H1 (cell line): ENCODE data around the gene C2orf81. TPM values are rescaled to one million over a fixed set of nuclear protein-coding genes. Genes with fewer than 3 reads are reported as not detected.

Experiments
- CTCF ChIA-PET: fragments of 300-600 bp; sonication (Branson Sonifier 250); formaldehyde crosslinking; loops from one replicate; lab custom pipeline; 2021; ENCODE audit not compliant: partially characterized antibody; lab: Charles Lee
- POLR2A ChIA-PET: fragments of 300-600 bp; sonication (Branson Sonifier 250); formaldehyde crosslinking; loops from one replicate; lab custom pipeline; 2021; ENCODE audit warnings: inconsistent platforms; ENCODE audit not compliant: partially characterized antibody; lab: Charles Lee
- DNase-seq, 2 experiments: peaks; one replicate each; pipeline versions ENCODE4 v3.0.0 to v3.0.0-alpha.2; 2010 to 2022; ENCODE audit warnings: low spot score in 2 of 2, low read depth in 1 of 2, mixed read lengths in 1 of 2
- FAIRE-seq: peaks from 2 replicates; lab custom pipeline; 2011; peaks lifted over from hg19 to GRCh38; lab: Jason Lieb, UNC
- H2AFZ ChIP-seq: 2 replicates; pipeline ENCODE4 v1.8.1; 2012; ENCODE audit warnings: low read length, inconsistent platforms
- H2AK5ac ChIP-seq: 2 replicates; pipeline ENCODE4 v1.6.1; 2013; ENCODE audit warnings: low read depth, low read length
- H2BK120ac ChIP-seq: replicated peaks from 2 replicates; pipeline ENCODE3; 2013; ENCODE audit warnings: low read depth, low read length, inconsistent platforms
- H2BK12ac ChIP-seq: 2 replicates; pipeline ENCODE4 v1.6.1; 2013; ENCODE audit warnings: low read depth, low read length
- H2BK15ac ChIP-seq: 2 replicates; pipeline ENCODE4 v1.6.1; 2013; ENCODE audit warnings: low read length
- H2BK20ac ChIP-seq: 2 replicates; pipeline ENCODE4 v1.6.1; 2013; ENCODE audit warnings: low read length
- H2BK5ac ChIP-seq: 2 replicates; pipeline ENCODE4 v1.6.1; 2013; ENCODE audit warnings: low read depth, low read length
- H3K14ac ChIP-seq: 2 replicates; pipeline ENCODE4 v1.6.1; 2013; ENCODE audit warnings: inconsistent platforms; ENCODE audit not compliant: insufficient read length
- H3K18ac ChIP-seq: 2 replicates; pipeline ENCODE4 v1.6.1; 2013; ENCODE audit warnings: low read length; ENCODE audit errors: extremely low read depth
- H3K23ac ChIP-seq: 2 replicates; pipeline ENCODE4 v1.6.1; 2013; ENCODE audit warnings: inconsistent platforms; ENCODE audit not compliant: insufficient read length
- H3K23me2 ChIP-seq: 2 replicates; pipeline ENCODE4 v1.6.1; 2013; ENCODE audit warnings: low read depth, low read length
- H3K27ac ChIP-seq: 2 replicates; pipeline ENCODE4 v1.6.1; 2011; ENCODE audit warnings: low read depth, low read length, inconsistent platforms
- H3K27me3 ChIP-seq, 4 experiments: replicated peaks in 1 of 4; 1 replicate in 1 of 4; 2 replicates in 3 of 4; pipeline versions ENCODE4 v1.6.1 to v1.8.1; 2011 to 2013; ENCODE audit warnings: low read length in 3 of 4, mild to moderate bottlenecking in 3 of 4, inconsistent platforms in 2 of 4, mixed read lengths in 2 of 4, moderate library complexity in 1 of 4; ENCODE audit not compliant: control insufficient read depth in 3 of 4, insufficient read depth in 3 of 4; ENCODE audit errors: extremely low read depth in 1 of 4
- H3K36me3 ChIP-seq, 4 experiments: 2 replicates each; pipeline versions ENCODE4 v1.6.1 to v1.8.1; 2011 to 2013; ENCODE audit warnings: mild to moderate bottlenecking in 4 of 4, low read length in 3 of 4, moderate library complexity in 2 of 4, control low read depth in 1 of 4, inconsistent platforms in 1 of 4; ENCODE audit not compliant: insufficient read depth in 4 of 4, control insufficient read depth in 2 of 4
- H3K4ac ChIP-seq: replicated peaks from 2 replicates; pipeline ENCODE3; 2013; ENCODE audit warnings: low read length, low read depth, mixed read lengths, inconsistent platforms; ENCODE audit not compliant: insufficient read length
- H3K4me1 ChIP-seq, 4 experiments: replicated peaks in 1 of 4; 1 replicate in 1 of 4; 2 replicates in 3 of 4; pipeline versions ENCODE4 v1.6.1 to v1.8.1; 2011 to 2013; ENCODE audit warnings: low read length in 3 of 4, inconsistent platforms in 2 of 4, mixed read lengths in 1 of 4; ENCODE audit not compliant: insufficient read depth in 4 of 4, control insufficient read depth in 3 of 4
- H3K4me2 ChIP-seq, 2 experiments: 2 replicates each; pipeline versions ENCODE4 v1.6.1 to v1.8.1; 2011 to 2013; ENCODE audit warnings: low read depth in 2 of 2, low read length in 2 of 2, control low read depth in 1 of 2, inconsistent platforms in 1 of 2, mild to moderate bottlenecking in 1 of 2; ENCODE audit not compliant: insufficient read depth in 1 of 2
- H3K4me3 ChIP-seq, 4 experiments: fragments of 200-600, 300-600 bp in 1 of 4; sonication (generic), shearing (Covaris generic), sonication (Bioruptor Twin) in 1 of 4; 2 replicates each; pipeline versions ENCODE4 v1.5.1 to v1.8.1; 2011 to 2016; ENCODE audit warnings: low read length in 4 of 4, low read depth in 3 of 4, control low read depth in 2 of 4, inconsistent platforms in 2 of 4, mild to moderate bottlenecking in 2 of 4, mixed read lengths in 1 of 4, moderate library complexity in 1 of 4; ENCODE audit not compliant: insufficient read depth in 2 of 4; ENCODE audit errors: extremely low read depth in 1 of 4
- H3K56ac ChIP-seq: replicated peaks from 2 replicates; pipeline ENCODE3; 2013; ENCODE audit warnings: low read depth, mild to moderate bottlenecking, mixed read lengths, low read length, inconsistent platforms; ENCODE audit not compliant: insufficient read length
- H3K79me1 ChIP-seq: 2 replicates; pipeline ENCODE4 v1.6.1; 2013; ENCODE audit warnings: low read depth, low read length, control low read depth
- H3K79me2 ChIP-seq, 2 experiments: 2 replicates each; pipeline versions ENCODE4 v1.6.1 to v1.8.1; 2012 to 2013; ENCODE audit warnings: low read length in 2 of 2, mild to moderate bottlenecking in 2 of 2, inconsistent platforms in 1 of 2; ENCODE audit not compliant: insufficient read depth in 2 of 2, control insufficient read depth in 1 of 2
- H3K9ac ChIP-seq, 4 experiments: replicated peaks in 1 of 4; 1 replicate in 1 of 4; 2 replicates in 3 of 4; pipeline versions ENCODE4 v1.6.1 to v1.8.1; 2011 to 2013; ENCODE audit warnings: low read depth in 3 of 4, low read length in 3 of 4, control low read depth in 2 of 4, mild to moderate bottlenecking in 2 of 4, moderate library complexity in 2 of 4, inconsistent platforms in 1 of 4; ENCODE audit errors: extremely low read depth in 1 of 4
- H3K9me3 ChIP-seq, 2 experiments: 2 replicates each; pipeline versions ENCODE4 v1.6.1 to v1.8.1; 2012 to 2013; ENCODE audit warnings: mild to moderate bottlenecking in 2 of 2, moderate library complexity in 2 of 2, control low read depth in 1 of 2, inconsistent platforms in 1 of 2, low read depth in 1 of 2, low read length in 1 of 2, mixed read lengths in 1 of 2; ENCODE audit not compliant: insufficient read depth in 2 of 2
- H4K20me1 ChIP-seq, 2 experiments: replicated peaks in 1 of 2; 2 replicates each; pipeline versions ENCODE3 to v1.8.1; 2011 to 2013; ENCODE audit warnings: inconsistent platforms in 2 of 2, low read length in 2 of 2, mild to moderate bottlenecking in 1 of 2; ENCODE audit not compliant: insufficient read depth in 2 of 2, control insufficient read depth in 1 of 2
- H4K5ac ChIP-seq: 2 replicates; pipeline ENCODE4 v1.6.1; 2013; ENCODE audit warnings: low read length, low read depth, mixed read lengths, inconsistent platforms; ENCODE audit not compliant: insufficient read length
- H4K8ac ChIP-seq: 2 replicates; pipeline ENCODE4 v1.8.0; 2013; ENCODE audit warnings: mild to moderate bottlenecking, moderate library complexity, low read length, inconsistent platforms; ENCODE audit not compliant: insufficient read depth; ENCODE audit errors: extremely low read depth
- H4K91ac ChIP-seq: replicated peaks from 2 replicates; pipeline ENCODE3; 2013; ENCODE audit warnings: low read length, mixed read lengths, inconsistent platforms; ENCODE audit not compliant: insufficient read length
- ASH2L ChIP-seq: fragments of 200-600, 300-600 bp; sonication (generic); IDR thresholded peaks from one replicate; pipeline ENCODE4 v1.7.1; 2017; ENCODE audit warnings: low read length
- CEBPB ChIP-seq: IDR thresholded peaks from 2 replicates; pipeline ENCODE4 v1.6.1; 2012; ENCODE audit warnings: low read depth, low read length
- FOSL1 ChIP-seq: IDR thresholded peaks from 2 replicates; pipeline ENCODE4 v1.6.1; 2011; ENCODE audit warnings: mild to moderate bottlenecking, low read depth, low read length, moderate library complexity; ENCODE audit not compliant: insufficient read depth
- HDAC2 ChIP-seq, 2 experiments: fragments of 300-600 bp in 1 of 2; sonication (generic) in 1 of 2; IDR thresholded peaks; 2 replicates each; pipeline ENCODE4 v1.6.1; 2011 to 2012; ENCODE audit warnings: low read depth in 2 of 2, low read length in 2 of 2, mild to moderate bottlenecking in 2 of 2, moderate library complexity in 2 of 2, borderline replicate concordance in 1 of 2, inconsistent platforms in 1 of 2
- KDM5A ChIP-seq: fragments of 200-600 bp; IDR thresholded peaks from 2 replicates; pipeline ENCODE4 v1.7.1; 2012; ENCODE audit warnings: mild to moderate bottlenecking, low read length, inconsistent platforms, mixed read lengths
- NRF1 ChIP-seq: IDR thresholded peaks from 2 replicates; pipeline ENCODE4 v1.6.1; 2011; ENCODE audit warnings: mild to moderate bottlenecking, low read depth, low read length, improper control_type of control experiment
- POLR2AphosphoS5 ChIP-seq: IDR thresholded peaks from 2 replicates; pipeline ENCODE4 v1.6.1; 2011; ENCODE audit warnings: low read depth, low read length
- WGBS, 2 experiments: shearing (Covaris generic) in 1 of 2; methylation state at CpG; one replicate each; pipeline versions ENCODE4 v1.1.6 to v1.1.7; 2013 to 2015; ENCODE audit warnings: low lambda C conversion rate in 2 of 2, mixed read lengths in 2 of 2, inconsistent platforms in 1 of 2, low coverage in 1 of 2, missing lambda C conversion rate in 1 of 2; ENCODE audit not compliant: insufficient replicate concordance in 2 of 2, insufficient coverage in 1 of 2, insufficient read length in 1 of 2; ENCODE audit errors: extremely low coverage in 1 of 2, missing lambda C conversion rate in 1 of 2; 5-methylcytosine and 5-hydroxymethylcytosine counted together
- polyA plus RNA-seq, 7 experiments: library from polyadenylated mRNA; depleted of rRNA in 3 of 7; stranded (reverse) in 5 of 7; unstranded in 2 of 7; fragments of >200 nt in 5 of 7; fragments of 200-250 nt in 2 of 7; gene quantifications; 1 replicate in 5 of 7; 2 replicates in 1 of 7; 4 replicates in 1 of 7; pipeline versions ENCODE4 v1.2.1 to v1.2.3, GENCODE V29; 2011 to 2013; ENCODE audit warnings: missing spikeins in 2 of 7, mixed read lengths in 2 of 7
- total RNA-seq: library from RNA; stranded (reverse); fragmentation: NEBNext Ultra II Directional; extraction: Animal tissue kit (Norgen Biotek cat#: 25700); gene quantifications from 2 replicates; pipeline ENCODE4 v1.2.1, GENCODE V29; 2021

C2orf81 gene
- total and polyA plus RNA-seq, 2 of the 8 experiments (the other 6 are each of a cell fraction or from before 2014, with no cell fraction given), result 1.6 to 3.3 TPM

DNA sequence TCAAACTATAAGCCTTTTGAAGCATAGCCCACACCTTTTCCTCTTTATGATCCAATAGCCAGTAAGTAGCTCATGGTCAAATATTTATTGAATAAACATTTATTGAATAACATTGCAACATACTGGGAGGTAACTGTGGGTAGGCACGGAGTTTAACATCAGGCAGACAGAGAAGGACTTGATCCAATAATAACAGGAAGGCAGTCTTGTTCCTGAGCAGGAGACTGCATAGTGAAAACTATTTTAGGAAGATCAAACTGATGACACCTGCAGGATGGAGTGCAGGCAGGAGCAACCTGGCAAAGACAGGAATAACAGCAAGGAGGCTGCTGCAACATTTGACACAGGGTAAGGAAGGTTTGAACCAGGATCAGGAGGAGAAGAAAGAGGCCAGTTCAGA lies 38.2 kb downstream of the C2orf81 start:
- no peak for DNase-seq
- Histone ChIP-seq H3K4ac (no peak overlapping the region), H3K36me3 (peaks cover 0 to 5% (median 2%) of the 10 kb centered on the region in 4 experiments; a peak in 4 of 8 replicates), H3K79me1 (peaks cover 28% of the 10 kb centered on the region), H2BK120ac (no peak overlapping the region), H2BK15ac (no peak overlapping the region), H3K18ac (no peak overlapping the region), H3K23me2 (no peaks in the 10 kb centered on the region), H2BK20ac (no peak overlapping the region), H3K14ac (no peak overlapping the region), H4K91ac (no peak overlapping the region), H2BK12ac (no peak overlapping the region), H3K79me2 (peaks cover 4 to 80% of the 10 kb centered on the region in 2 experiments), H2AK5ac (no peak overlapping the region), H2BK5ac (no peak overlapping the region), H4K5ac (no peak overlapping the region), H3K9me3 (no peaks in the 10 kb centered on the region), H3K56ac (no peak overlapping the region), H3K27me3 (no peaks in the 10 kb centered on the region), H3K4me2 (no peak overlapping the region), H4K20me1 (peaks cover 12 to 20% of the 10 kb centered on the region in 2 experiments), H3K27ac (no peak overlapping the region), H3K9ac (no peak overlapping the region), H3K23ac (no peak overlapping the region), H3K4me3 (no peak overlapping the region), H4K8ac (no peak overlapping the region), H3K4me1 (peaks cover 0 to 9% (median 7%) of the 10 kb centered on the region in 4 experiments; a peak in 6 of 7 replicates), H2AFZ (no peak overlapping the region)
- WGBS, 2 experiments, result 86% methylated on average over 1 of the region's 1 CpG; no CpG with 5 or more reads in 1 of the 2 experiments
- POLR2A ChIA-PET, result interaction anchor here (2.2 kb wide), 1 partner anchor 8 kb away, joined by 14 read pairs; no protein-coding TSS in a partner anchor
- FAIRE-seq, result no peak
- CTCF ChIA-PET, result interaction anchor here (1.6 to 1.8 kb wide), 2 partner anchors 15 to 48 kb away, joined by 5 to 6 read pairs; no protein-coding TSS in a partner anchor
- TF ChIP-seq NRF1, result no peak
- TF ChIP-seq HDAC2 (IDR thresholded peaks at IDR 0.05; ENCODE audit: borderline replicate concordance in 1 of 2, low read depth in 2 of 2, low read length in 2 of 2), result no peak
- no peak for TF ChIP-seq CEBPB
- no peak for TF ChIP-seq ASH2L
- TF ChIP-seq FOSL1, result no peak
- no peak for TF ChIP-seq POLR2AphosphoS5
- no peak for TF ChIP-seq KDM5A
